Stomach (tissue), 9 donors: ENCODE data around the gene CELSR1. TPM values are rescaled to one million over a fixed set of nuclear protein-coding genes. Genes with fewer than 3 reads are reported as not detected.

Source experiments
- DNase-seq, 2 donors: peaks; one replicate each; pipeline versions ENCODE4 v3.0.0 to v3.0.0-alpha.2; 2013 to 2019
- H3K27ac ChIP-seq, 5 donors: fragments of 200-600 bp in 4 of 5; sonication (generic) in 4 of 5; one replicate each; pipeline ENCODE4 v1.5.1; 2013 to 2019; ENCODE audit warnings: mild to moderate bottlenecking in 1 of 5, moderate library complexity in 1 of 5
- H3K27me3 ChIP-seq, 3 donors: fragments of 200-600 bp; sonication (generic); one replicate each; pipeline ENCODE4 v1.5.1; 2017 to 2019; ENCODE audit warnings: mixed run types in 1 of 3
- H3K36me3 ChIP-seq, 4 donors: fragments of 200-600 bp; sonication (generic); 1 replicate in 3 of 4; 2 replicates in 1 of 4; pipeline ENCODE4 v1.5.1; 2016 to 2019
- H3K4me1 ChIP-seq, 4 donors: fragments of 200-600 bp; sonication (generic); one replicate each; pipeline ENCODE4 v1.5.1; 2016 to 2019
- H3K4me3 ChIP-seq, 4 donors: fragments of 200-600 bp; sonication (generic) in 3 of 4; one replicate each; pipeline ENCODE4 v1.5.1; 2016 to 2019; ENCODE audit warnings: mild to moderate bottlenecking in 1 of 4
- H3K9me3 ChIP-seq, 4 donors: fragments of 200-600 bp; sonication (generic); one replicate each; pipeline ENCODE4 v1.5.1; 2016 to 2019
- CTCF ChIP-seq, 7 experiments: fragments of 450-650 bp in 4 of 7; fragments of 200-600 bp in 3 of 7; sonication (generic) in 3 of 7; IDR thresholded peaks; one replicate each; pipeline ENCODE4 v1.5.1; 2016 to 2019; ENCODE audit warnings: antibody characterized with exemption in 7 of 7, control low read depth in 2 of 7, mild to moderate bottlenecking in 1 of 7
- EP300 ChIP-seq: sonication (generic); formaldehyde crosslinking; IDR thresholded peaks from one replicate; pipeline ENCODE4 v1.6.1; 2017; ENCODE audit warnings: antibody characterized with exemption
- POLR2A ChIP-seq, 4 donors: fragments of 450-650 bp; IDR thresholded peaks; one replicate each; pipeline ENCODE4 v1.6.1; 2016; ENCODE audit warnings: antibody characterized with exemption in 4 of 4, control low read depth in 2 of 4, mild to moderate bottlenecking in 1 of 4, moderate library complexity in 1 of 4
- POLR2AphosphoS5 ChIP-seq, 3 donors: sonication (generic); formaldehyde crosslinking; IDR thresholded peaks; one replicate each; pipeline ENCODE4 v1.6.1; 2016; ENCODE audit warnings: antibody characterized with exemption in 3 of 3
- WGBS, 5 donors: extraction: QIAGEN DNeasy Blood & Tissue Kit in 3 of 5; methylation state at CpG; one replicate each; pipeline versions ENCODE4 v1.1.5 to v1.1.7; 2013 to 2018; 5-methylcytosine and 5-hydroxymethylcytosine counted together
- intact Hi-C: fragments of 100-400 bp; cut with DNase I; formaldehyde crosslinking; loops from one replicate; pipeline ENCODE4 v1.15.1; 2023; ENCODE audit warnings: low total_unique reads
- polyA plus RNA-seq, 3 donors: library from polyadenylated mRNA; stranded (reverse); fragments of 200-250 nt; gene quantifications; one replicate each; pipeline ENCODE4 v1.2.3, GENCODE V29; 2013
- total RNA-seq, 5 donors: library from RNA; depleted of rRNA; stranded (reverse); fragments of >200 nt; gene quantifications; one replicate each; pipeline versions ENCODE4 v1.1.0 to v1.2.3, GENCODE V29; 2014 to 2016
- donor health status: healthy with polysubstance abuse.
- donor health status: Bipolar disorder and iron deficiency.
- donor health status: healthy.

Gene CELSR1
- total and polyA plus RNA-seq, 8 donors = 0.29 to 78.2 (median 13.4) TPM

- WGBS, 5 donors = 85 to 88% (median 86%) methylated on average over 18 of the region's 18 CpGs
- H3K27me3 ChIP-seq = peaks cover 0 to 33% (median 0%) of the 10 kb centered on the region in 3 donors
- no peak overlapping the region for H3K27ac ChIP-seq
- intact Hi-C loops = no loop called here
- H3K4me1 ChIP-seq = peaks cover 9 to 21% (median 18%) of the 10 kb centered on the region in 4 donors
- TF ChIP-seq POLR2AphosphoS5 (IDR thresholded peaks at IDR 0.05) = no peak
- TF ChIP-seq CTCF (IDR thresholded peaks at IDR 0.05) = no peak
- no peak for TF ChIP-seq EP300
- TF ChIP-seq POLR2A (IDR thresholded peaks at IDR 0.05) = no peak
- H3K4me3 ChIP-seq = no peak overlapping the region
- peaks cover 0 to 12% (median 6%) of the 10 kb centered on the region in 4 donors for H3K36me3 ChIP-seq
- H3K9me3 ChIP-seq = no peaks in the 10 kb centered on the region
- no peak for DNase-seq
These were observed 74.6 kb downstream of the CELSR1 start for GRCh38 chr22:46462726-46463371.

- WGBS, 5 donors = 89 to 94% (median 92%) methylated on average over 11 to 22 of the region's 22 CpGs
- Histone ChIP-seq H3K4me1 (peaks cover 9 to 20% (median 17%) of the 10 kb centered on the region in 4 donors), H3K9me3 (no peaks in the 10 kb centered on the region), H3K36me3 (peaks cover 0 to 12% (median 6%) of the 10 kb centered on the region in 4 donors), H3K27me3 (peaks cover 0 to 33% (median 0%) of the 10 kb centered on the region in 3 donors), H3K27ac (no peak overlapping the region), H3K4me3 (no peak overlapping the region)
- TF ChIP-seq POLR2AphosphoS5 (IDR thresholded peaks at IDR 0.05) (no peak), CTCF (IDR thresholded peaks at IDR 0.05) (no peak), EP300 (no peak), POLR2A (IDR thresholded peaks at IDR 0.05) (no peak)
- intact Hi-C loops = no loop called here
- no peak for DNase-seq
These were observed 75.7 kb downstream of the CELSR1 start for GRCh38 chr22:46461566-46462180.

- intact Hi-C loops = no loop called here
- no peak for TF ChIP-seq POLR2AphosphoS5 (IDR thresholded peaks at IDR 0.05)
- no peak for TF ChIP-seq POLR2A (IDR thresholded peaks at IDR 0.05)
- TF ChIP-seq EP300 = no peak
- no peak for TF ChIP-seq CTCF (IDR thresholded peaks at IDR 0.05)
- H3K36me3 ChIP-seq = peaks cover 0 to 12% (median 6%) of the 10 kb centered on the region in 4 donors
- no peaks in the 10 kb centered on the region for H3K9me3 ChIP-seq
- 73 to 83% (median 81%) methylated on average over 12 of the region's 12 CpGs for WGBS, 5 donors
- DNase-seq = no peak
- no peak overlapping the region for H3K4me3 ChIP-seq
- peaks cover 0 to 30% (median 0%) of the 10 kb centered on the region in 3 donors for H3K27me3 ChIP-seq
- H3K27ac ChIP-seq = no peak overlapping the region
- H3K4me1 ChIP-seq = peaks cover 5 to 12% (median 11%) of the 10 kb centered on the region in 4 donors
These were observed 76.6 kb downstream of the CELSR1 start for GRCh38 chr22:46460857-46461256.

GRCh38 chr22:46459347-46460065 lies 77.9 kb downstream of the CELSR1 start:
- no peaks in the 10 kb centered on the region for H3K4me1 ChIP-seq
- no peak overlapping the region for H3K27ac ChIP-seq
- 83 to 93% (median 92%) methylated on average over 17 of the region's 17 CpGs for WGBS, 5 donors
- H3K9me3 ChIP-seq = no peaks in the 10 kb centered on the region
- H3K27me3 ChIP-seq = peaks cover 0 to 17% (median 0%) of the 10 kb centered on the region in 3 donors
- TF ChIP-seq CTCF (IDR thresholded peaks at IDR 0.05) = no peak
- no peak for TF ChIP-seq EP300
- intact Hi-C loops = no loop called here
- peaks cover 0 to 12% (median 6%) of the 10 kb centered on the region in 4 donors for H3K36me3 ChIP-seq
- no peak overlapping the region for H3K4me3 ChIP-seq
- DNase-seq = no peak
